ENCODE data around the gene PLA2G2A. TPM values are rescaled to one million over a fixed set of nuclear protein-coding genes. Genes with fewer than 3 reads are reported as not detected.

Gene PLA2G2A
- total RNA-seq, 1 donor = not detected

DNA sequence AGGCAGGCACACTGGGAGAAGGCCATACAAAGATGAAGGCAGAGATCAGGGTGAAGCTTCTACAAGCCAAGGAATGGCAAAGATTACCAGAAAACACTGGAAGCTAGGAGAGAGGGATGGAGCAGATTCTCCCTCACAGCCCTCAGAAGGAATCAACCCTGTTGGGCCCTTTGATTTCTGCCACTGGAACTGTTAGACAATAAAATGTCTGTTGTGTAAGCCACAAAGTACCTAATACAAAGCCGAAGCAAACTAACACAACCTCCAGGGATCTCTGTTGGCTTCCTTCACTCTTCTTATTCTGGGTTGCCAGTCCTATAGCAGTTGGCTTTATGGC, 1.7 kb upstream of the PLA2G2A start:
- no peak overlapping the region for H3K4me3 ChIP-seq (ENCODE audit: low read length)
- no peaks in the 10 kb centered on the region for H3K4me1 ChIP-seq (ENCODE audit: insufficient read depth, low read length)
- H3K9me3 ChIP-seq (ENCODE audit: low read depth, low read length) = no peaks in the 10 kb centered on the region
- no peaks in the 10 kb centered on the region for H3K27me3 ChIP-seq (ENCODE audit: insufficient read depth, low read length)

DNA sequence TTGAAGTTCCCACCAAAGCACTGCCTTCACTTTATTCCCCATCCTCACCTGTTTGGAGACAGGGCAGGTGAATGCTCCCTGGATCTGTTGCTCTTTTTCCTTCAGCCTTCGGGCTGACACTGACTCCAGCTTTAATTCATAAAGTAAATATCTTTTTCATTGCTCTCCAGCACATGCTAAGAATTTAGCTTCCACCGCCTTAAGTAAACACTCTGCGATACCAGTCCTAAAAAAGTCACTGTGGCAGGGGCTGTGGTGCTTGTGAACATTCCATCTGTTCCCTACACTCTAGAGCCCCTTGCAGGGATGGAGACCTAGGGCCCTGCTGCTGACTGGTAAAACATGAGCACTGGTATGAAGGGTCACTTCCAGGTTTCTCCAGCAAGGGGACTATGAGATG, 896 bp upstream of the PLA2G2A start:
- Histone ChIP-seq H3K27me3 (ENCODE audit: insufficient read depth, low read length) (no peaks in the 10 kb centered on the region), H3K9me3 (ENCODE audit: low read depth, low read length) (no peaks in the 10 kb centered on the region), H3K4me1 (ENCODE audit: insufficient read depth, low read length) (no peaks in the 10 kb centered on the region), H3K4me3 (ENCODE audit: low read length) (no peak overlapping the region)

- Histone ChIP-seq H3K4me3 (ENCODE audit: low read length) (no peak overlapping the region), H3K4me1 (ENCODE audit: insufficient read depth, low read length) (no peaks in the 10 kb centered on the region), H3K9me3 (ENCODE audit: low read depth, low read length) (no peaks in the 10 kb centered on the region), H3K27me3 (ENCODE audit: insufficient read depth, low read length) (no peaks in the 10 kb centered on the region)
These were observed 1.3 kb downstream of the PLA2G2A start for GRCh38 chr1:19978143-19978542.

GRCh38 chr1:19976317-19977003, 3.0 kb downstream of the PLA2G2A start:
- H3K27me3 ChIP-seq (ENCODE audit: insufficient read depth, low read length) = no peaks in the 10 kb centered on the region
- H3K4me1 ChIP-seq (ENCODE audit: insufficient read depth, low read length) = no peaks in the 10 kb centered on the region
- no peak overlapping the region for H3K4me3 ChIP-seq (ENCODE audit: low read length)
- no peaks in the 10 kb centered on the region for H3K9me3 ChIP-seq (ENCODE audit: low read depth, low read length)

DNA sequence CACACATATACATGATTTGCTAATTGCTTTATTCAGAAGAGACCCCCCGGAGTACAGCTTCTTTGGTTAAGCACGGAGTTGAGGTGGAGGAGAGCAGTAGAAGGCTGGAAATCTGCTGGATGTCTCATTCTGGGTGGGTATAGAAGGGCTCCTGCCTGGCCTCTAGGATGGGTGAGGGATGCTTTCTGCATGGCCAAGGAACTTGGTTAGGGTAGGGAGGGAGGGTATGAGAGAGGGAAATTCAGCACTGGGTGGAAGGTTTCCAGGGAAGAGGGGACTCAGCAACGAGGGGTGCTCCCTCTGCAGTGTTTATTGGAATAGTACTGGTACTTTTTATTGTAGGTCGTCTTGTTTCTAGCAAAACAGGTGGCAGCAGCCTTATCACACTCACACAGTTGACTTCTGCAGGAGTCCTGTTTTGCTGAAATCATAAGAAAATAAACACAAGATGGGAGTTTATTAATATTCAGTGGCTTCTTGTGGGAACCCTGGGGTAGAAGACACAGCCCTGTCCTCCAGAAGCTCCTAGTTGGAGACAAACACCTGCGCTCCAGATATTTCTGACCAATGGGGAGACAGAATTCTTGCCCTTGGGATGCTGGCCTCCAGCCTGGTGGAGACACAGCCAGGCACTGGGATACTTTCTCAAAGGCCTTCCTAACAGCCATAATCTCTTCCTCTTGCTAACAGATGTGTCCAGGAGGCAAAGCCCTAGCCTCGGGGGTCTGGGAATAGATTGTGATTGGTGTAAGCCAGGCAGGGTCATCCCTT, 3.8 kb downstream of the PLA2G2A start:
- no peak overlapping the region for H3K4me3 ChIP-seq (ENCODE audit: low read length)
- no peaks in the 10 kb centered on the region for H3K4me1 ChIP-seq (ENCODE audit: insufficient read depth, low read length)
- no peaks in the 10 kb centered on the region for H3K9me3 ChIP-seq (ENCODE audit: low read depth, low read length)
- H3K27me3 ChIP-seq (ENCODE audit: insufficient read depth, low read length) = no peaks in the 10 kb centered on the region

GRCh38 chr1:19974822-19975416, 4.5 kb downstream of the PLA2G2A start:
- H3K4me1 ChIP-seq (ENCODE audit: insufficient read depth, low read length) = no peaks in the 10 kb centered on the region
- H3K9me3 ChIP-seq (ENCODE audit: low read depth, low read length) = no peaks in the 10 kb centered on the region
- H3K4me3 ChIP-seq (ENCODE audit: low read length) = no peak overlapping the region
- no peaks in the 10 kb centered on the region for H3K27me3 ChIP-seq (ENCODE audit: insufficient read depth, low read length)

GRCh38 chr1:19973616-19974015, 5.8 kb downstream of the PLA2G2A start:
- Histone ChIP-seq H3K27me3 (ENCODE audit: insufficient read depth, low read length) (no peaks in the 10 kb centered on the region), H3K9me3 (ENCODE audit: low read depth, low read length) (no peaks in the 10 kb centered on the region)

DNA sequence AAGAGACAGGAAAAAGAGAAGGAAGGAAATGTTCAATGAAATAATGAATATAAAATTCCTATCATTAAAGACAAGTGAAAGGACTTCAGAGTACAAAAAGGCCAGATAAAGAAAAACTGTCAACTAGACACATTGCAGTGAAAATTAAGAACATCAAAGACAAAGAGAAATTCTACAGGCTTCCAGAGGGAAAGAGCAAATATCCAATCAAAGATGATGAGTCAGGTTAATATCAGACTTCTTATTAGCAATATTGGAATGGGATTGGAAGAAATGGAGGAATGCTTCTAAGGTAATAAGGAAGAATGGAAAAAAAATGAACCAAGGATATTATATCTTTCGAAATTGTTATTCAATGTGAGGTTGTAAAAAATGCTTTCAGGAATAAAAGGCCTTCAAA, 7.8 kb downstream of the PLA2G2A start:
- Histone ChIP-seq H3K4me1 (ENCODE audit: insufficient read depth, low read length) (no peaks in the 10 kb centered on the region), H3K4me3 (ENCODE audit: low read length) (no peak overlapping the region), H3K27me3 (ENCODE audit: insufficient read depth, low read length) (no peaks in the 10 kb centered on the region), H3K9me3 (ENCODE audit: low read depth, low read length) (no peaks in the 10 kb centered on the region)

More at GRCh38 chr1:19973616-19974015, 5.8 kb downstream of the PLA2G2A start:
- H3K4me3 ChIP-seq (ENCODE audit: low read length) = no peak overlapping the region
- H3K4me1 ChIP-seq (ENCODE audit: insufficient read depth, low read length) = no peaks in the 10 kb centered on the region

DNA sequence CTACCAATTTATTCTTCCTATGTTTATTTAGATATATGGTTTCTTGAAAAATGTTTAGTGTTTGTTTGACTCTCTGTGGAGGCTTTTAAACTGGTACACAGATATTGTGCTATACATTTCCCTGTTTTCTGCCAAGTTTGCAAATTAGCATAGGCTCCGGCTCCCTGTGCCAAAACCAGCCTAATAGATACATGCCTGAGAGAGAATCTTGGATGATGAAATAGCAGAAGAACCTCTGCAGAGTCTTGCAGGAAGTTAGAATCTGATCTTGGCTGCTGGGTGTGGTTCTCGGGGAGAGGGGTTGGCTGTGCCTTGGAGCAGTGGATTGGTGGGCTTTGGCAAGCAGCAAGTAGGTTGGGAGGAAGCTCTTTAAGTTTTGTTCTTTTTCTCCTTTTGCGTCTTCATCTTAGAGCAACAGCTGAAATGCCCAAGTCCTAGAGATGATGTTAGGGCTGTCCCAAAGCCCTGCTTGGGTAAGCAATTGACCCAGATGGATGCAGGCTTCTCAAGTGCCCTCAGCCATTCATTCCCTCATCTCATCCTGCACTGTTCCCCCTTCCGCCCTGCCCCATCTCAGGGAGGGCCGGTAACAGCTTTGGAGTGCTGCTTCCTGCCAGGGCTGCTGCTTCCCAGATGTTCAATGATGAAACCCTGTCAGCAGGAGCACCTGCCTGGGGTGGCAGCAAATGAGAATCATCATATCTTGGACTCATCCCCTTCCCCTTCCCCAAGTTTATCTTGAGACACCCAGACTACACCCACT, 9.3 kb downstream of the PLA2G2A start:
- H3K9me3 ChIP-seq (ENCODE audit: low read depth, low read length) = no peaks in the 10 kb centered on the region
- no peaks in the 10 kb centered on the region for H3K27me3 ChIP-seq (ENCODE audit: insufficient read depth, low read length)
- no peaks in the 10 kb centered on the region for H3K4me1 ChIP-seq (ENCODE audit: insufficient read depth, low read length)
- no peak overlapping the region for H3K4me3 ChIP-seq (ENCODE audit: low read length)

- Histone ChIP-seq H3K4me1 (ENCODE audit: insufficient read depth, low read length) (no peaks in the 10 kb centered on the region), H3K4me3 (ENCODE audit: low read length) (no peak overlapping the region), H3K27me3 (ENCODE audit: insufficient read depth, low read length) (no peaks in the 10 kb centered on the region), H3K9me3 (ENCODE audit: low read depth, low read length) (no peaks in the 10 kb centered on the region)
These were observed 11.6 kb downstream of the PLA2G2A start for GRCh38 chr1:19967808-19968207.

DNA sequence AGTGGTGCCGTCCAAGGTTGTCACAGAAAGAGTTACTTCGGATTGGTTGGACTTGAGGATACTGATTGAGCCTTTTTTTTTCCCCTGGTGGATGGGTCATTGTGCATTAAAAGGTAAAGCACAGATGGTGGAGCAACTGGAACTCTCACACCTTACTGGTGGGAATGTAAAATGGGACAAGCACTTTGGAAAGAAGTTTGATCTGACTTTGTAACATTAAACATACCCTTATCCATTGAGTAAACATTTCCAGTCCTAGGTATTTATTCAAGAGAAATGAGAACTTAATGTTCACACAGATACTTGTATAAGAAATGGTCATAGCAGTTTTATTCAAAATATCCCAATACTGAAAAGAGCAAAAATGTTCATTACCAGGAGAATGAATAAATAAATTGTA, 14.9 kb downstream of the PLA2G2A start:
- Histone ChIP-seq H3K27me3 (ENCODE audit: insufficient read depth, low read length) (no peaks in the 10 kb centered on the region), H3K4me1 (ENCODE audit: insufficient read depth, low read length) (no peaks in the 10 kb centered on the region), H3K9me3 (ENCODE audit: low read depth, low read length) (no peaks in the 10 kb centered on the region), H3K4me3 (ENCODE audit: low read length) (no peak overlapping the region)

DNA sequence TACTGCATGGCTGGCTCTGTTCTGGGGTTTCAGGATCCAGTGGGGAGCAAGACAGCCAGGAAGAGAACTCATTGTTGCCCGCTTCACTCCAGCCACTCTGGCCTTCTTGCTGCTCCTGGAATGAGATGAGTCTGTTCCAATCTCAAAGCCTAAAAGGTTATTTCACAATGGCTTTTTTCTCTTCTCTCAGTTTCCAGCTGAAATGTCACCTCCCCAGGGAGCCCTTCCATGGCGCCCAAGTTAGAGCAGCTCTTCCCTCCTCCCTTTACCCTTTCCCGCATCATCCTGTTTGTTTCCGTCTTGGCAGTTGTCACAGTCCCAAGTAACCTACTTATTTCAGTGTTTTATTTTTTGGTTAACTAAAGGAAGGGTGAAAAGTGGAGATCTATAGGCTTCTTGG, 15.8 kb downstream of the PLA2G2A start:
- Histone ChIP-seq H3K4me3 (ENCODE audit: low read length) (no peak overlapping the region), H3K27me3 (ENCODE audit: insufficient read depth, low read length) (no peaks in the 10 kb centered on the region), H3K4me1 (ENCODE audit: insufficient read depth, low read length) (no peaks in the 10 kb centered on the region), H3K9me3 (ENCODE audit: low read depth, low read length) (no peaks in the 10 kb centered on the region)

DNA sequence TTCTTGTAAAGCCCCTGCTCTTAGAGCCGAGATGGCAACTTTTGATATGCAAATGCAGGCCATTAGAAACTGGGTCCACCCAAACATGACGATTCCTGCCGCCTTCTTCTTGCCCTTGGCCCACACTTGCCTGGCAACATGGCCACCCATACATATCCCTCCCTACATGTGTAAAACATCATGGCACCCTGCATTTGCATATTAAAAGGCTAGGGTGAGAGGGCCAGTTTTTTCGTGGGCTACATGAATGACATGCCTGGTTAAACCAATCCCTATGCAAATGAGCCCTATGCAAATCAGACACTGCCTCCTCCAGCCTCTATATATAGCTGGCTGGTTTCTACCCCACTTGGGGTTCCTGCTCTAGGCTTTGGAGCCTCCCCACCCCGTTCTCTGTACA, 18.8 kb downstream of the PLA2G2A start:
- Histone ChIP-seq H3K4me1 (ENCODE audit: insufficient read depth, low read length) (no peaks in the 10 kb centered on the region), H3K4me3 (ENCODE audit: low read length) (no peak overlapping the region), H3K9me3 (ENCODE audit: low read depth, low read length) (no peaks in the 10 kb centered on the region), H3K27me3 (ENCODE audit: insufficient read depth, low read length) (no peaks in the 10 kb centered on the region)

DNA sequence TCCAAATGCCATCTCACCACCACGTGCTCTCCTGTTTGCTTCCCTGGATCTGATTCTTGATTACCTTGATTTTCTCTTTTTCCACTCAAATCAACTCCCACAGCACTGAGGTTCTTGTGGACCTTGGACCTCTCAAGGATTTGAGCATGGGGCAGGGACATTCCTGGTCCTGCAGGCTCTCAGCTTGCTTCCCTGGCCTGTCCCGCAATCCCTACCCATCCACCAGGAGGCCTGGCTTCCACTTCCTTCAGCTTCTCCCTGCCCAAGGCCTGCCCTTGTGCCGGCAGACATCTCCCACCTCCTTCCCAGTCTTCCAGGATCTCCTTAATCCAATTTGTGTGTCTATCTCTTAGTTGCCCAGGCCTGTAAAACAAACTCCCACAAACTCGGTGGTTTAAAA, 21.6 kb downstream of the PLA2G2A start:
- Histone ChIP-seq H3K4me1 (ENCODE audit: insufficient read depth, low read length) (no peaks in the 10 kb centered on the region), H3K9me3 (ENCODE audit: low read depth, low read length) (no peaks in the 10 kb centered on the region), H3K4me3 (ENCODE audit: low read length) (no peak overlapping the region), H3K27me3 (ENCODE audit: insufficient read depth, low read length) (no peaks in the 10 kb centered on the region)

DNA sequence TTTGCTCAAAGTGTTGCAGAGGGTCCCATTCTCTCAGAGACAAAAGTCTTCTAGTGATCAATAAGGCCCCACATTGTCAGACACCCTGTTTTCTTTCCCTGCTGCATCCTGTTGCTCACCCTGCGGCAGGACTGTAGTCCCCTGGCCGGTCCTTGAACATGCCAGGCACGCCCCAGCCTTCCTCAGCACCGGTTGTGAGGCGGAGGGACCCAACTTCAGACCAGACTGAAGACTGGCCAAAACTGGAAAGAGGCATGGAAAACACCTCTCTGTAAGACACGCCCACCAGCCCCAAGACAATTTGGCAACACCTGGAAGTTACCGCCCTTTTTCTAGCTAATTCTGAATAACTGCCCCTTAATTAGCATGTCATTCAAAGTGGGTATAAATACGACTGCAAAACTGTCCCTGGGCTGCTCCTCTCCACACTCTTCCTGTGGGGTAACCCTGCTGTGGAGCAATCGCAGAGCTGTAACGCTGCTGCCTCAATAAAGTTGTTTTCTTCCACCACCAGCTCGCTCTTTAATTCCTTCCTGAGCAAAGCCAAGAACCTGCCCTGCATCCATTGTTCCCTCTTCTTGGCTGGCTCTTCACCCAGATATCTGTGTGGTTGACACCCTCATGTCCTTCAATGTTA, 23.8 kb downstream of the PLA2G2A start:
- Histone ChIP-seq H3K27me3 (ENCODE audit: insufficient read depth, low read length) (no peaks in the 10 kb centered on the region), H3K4me1 (ENCODE audit: insufficient read depth, low read length) (no peaks in the 10 kb centered on the region), H3K4me3 (ENCODE audit: low read length) (no peak overlapping the region), H3K9me3 (ENCODE audit: low read depth, low read length) (no peaks in the 10 kb centered on the region)
